Measurements from ENCODE around the gene YARS1.

Gene YARS1

GRCh38 chr1:32766328-32766972 lies 50.7 kb downstream of the YARS1 start:
- no peak for DNase-seq

GRCh38 chr1:32765570-32766327 lies 51.4 kb downstream of the YARS1 start:
- no peak for DNase-seq

- DNase-seq = no peak
Measured at GRCh38 chr1:32764826-32765569, 52.2 kb downstream of the YARS1 start.

- DNase-seq = no peak
Measured at GRCh38 chr1:32763221-32763620, 53.9 kb downstream of the YARS1 start.

- DNase-seq = no peak
Measured at GRCh38 chr1:32761936-32762335, 55.2 kb downstream of the YARS1 start.

- DNase-seq = no peak
Measured at GRCh38 chr1:32761253-32761877, 55.8 kb downstream of the YARS1 start.

GRCh38 chr1:32759997-32760623 lies 57.0 kb downstream of the YARS1 start:
- DNase-seq = no peak

GRCh38 chr1:32759521-32759981 lies 57.6 kb downstream of the YARS1 start:
- DNase-seq = no peak

GRCh38 chr1:32758795-32759430 lies 58.2 kb downstream of the YARS1 start:
- DNase-seq = no peak

- DNase-seq = no peak
Measured at GRCh38 chr1:32758177-32758794, 58.9 kb downstream of the YARS1 start.

GRCh38 chr1:32757213-32757895 lies 59.8 kb downstream of the YARS1 start:
- no peak for DNase-seq

GRCh38 chr1:32755810-32756159 lies 61.4 kb downstream of the YARS1 start:
- no peak for DNase-seq

- DNase-seq = peak in 7 of 58 donors; percentile 15 to 43 (median 28)
Measured at GRCh38 chr1:32755098-32755809, 61.9 kb downstream of the YARS1 start.

- DNase-seq = peak in 26 of 58 donors; percentile 7 to 69 (median 42)
Measured at GRCh38 chr1:32754317-32755097, 62.7 kb downstream of the YARS1 start.

- DNase-seq = peak in 52 of 58 donors; percentile 7 to 77 (median 48)
Measured at GRCh38 chr1:32753532-32754316, 63.4 kb downstream of the YARS1 start.

GRCh38 chr1:32749771-32750170 lies 67.4 kb downstream of the YARS1 start:
- DNase-seq = no peak

- no peak for DNase-seq
Measured at GRCh38 chr1:32749332-32749731, 67.8 kb downstream of the YARS1 start.
